ENCODE measurements around the gene TPD52L2. TPM values are rescaled to one million over a fixed set of nuclear protein-coding genes. Genes with fewer than 3 reads are reported as not detected.

TPD52L2 gene
- polyA plus RNA-seq, 1 experiment = 202 TPM

- POLR2A ChIA-PET = interaction anchor here (0.7 kb wide), 1 partner anchor 66 kb away, joined by 3 read pairs; no protein-coding TSS in a partner anchor
- no peaks in the 10 kb centered on the region; the same call in 1 of the 2 replicates for H3K9me3 ChIP-seq (ENCODE audit: control insufficient read depth, insufficient read depth, low read length)
- no peak for DNase-seq (ENCODE audit: low read depth, low spot score)
- H3K4me3 ChIP-seq (ENCODE audit: low read depth, low read length) = no peak overlapping the region
- TF ChIP-seq CTCF (IDR thresholded peaks at IDR 0.05; ENCODE audit: low read depth, low read length) = no peak
- CTCF ChIA-PET = no interaction called here
- H3K27ac ChIP-seq (ENCODE audit: low read depth, low read length) = no peak overlapping the region
- no peaks in the 10 kb centered on the region for H3K27me3 ChIP-seq (ENCODE audit: control insufficient read depth, insufficient read depth, low read length)
These were observed 24.5 kb downstream of the TPD52L2 start for GRCh38 chr20:63889241-63890200.

- ChIA-PET CTCF (no interaction called here), POLR2A (interaction anchor here (0.7 kb wide), 1 partner anchor 65 kb away, joined by 3 read pairs; no protein-coding TSS in a partner anchor)
- Histone ChIP-seq H3K4me3 (ENCODE audit: low read depth, low read length) (no peak overlapping the region), H3K9me3 (ENCODE audit: control insufficient read depth, insufficient read depth, low read length) (no peaks in the 10 kb centered on the region; the same call in 1 of the 2 replicates), H3K27me3 (ENCODE audit: control insufficient read depth, insufficient read depth, low read length) (no peaks in the 10 kb centered on the region), H3K27ac (ENCODE audit: low read depth, low read length) (no peak overlapping the region)
- DNase-seq (ENCODE audit: low read depth, low spot score) = no peak
- no peak for TF ChIP-seq CTCF (IDR thresholded peaks at IDR 0.05; ENCODE audit: low read depth, low read length)
These were observed 25.1 kb downstream of the TPD52L2 start for GRCh38 chr20:63890201-63890576.

GRCh38 chr20:63890616-63891015, 25.5 kb downstream of the TPD52L2 start:
- ChIA-PET POLR2A (interaction anchor here (0.7 kb wide), 1 partner anchor 65 kb away, joined by 3 read pairs; no protein-coding TSS in a partner anchor), CTCF (no interaction called here)
- H3K4me3 ChIP-seq (ENCODE audit: low read depth, low read length) = no peak overlapping the region
- no peaks in the 10 kb centered on the region for H3K27me3 ChIP-seq (ENCODE audit: control insufficient read depth, insufficient read depth, low read length)
- TF ChIP-seq CTCF (IDR thresholded peaks at IDR 0.05; ENCODE audit: low read depth, low read length) = no peak
- H3K9me3 ChIP-seq (ENCODE audit: control insufficient read depth, insufficient read depth, low read length) = no peaks in the 10 kb centered on the region; the same call in 1 of the 2 replicates
- DNase-seq (ENCODE audit: low read depth, low spot score) = no peak
- H3K27ac ChIP-seq (ENCODE audit: low read depth, low read length) = no peak overlapping the region

- no peak for TF ChIP-seq CTCF (IDR thresholded peaks at IDR 0.05; ENCODE audit: low read depth, low read length)
- POLR2A ChIA-PET = no interaction called here
- no peak overlapping the region for H3K4me3 ChIP-seq (ENCODE audit: low read depth, low read length)
- no peaks in the 10 kb centered on the region for H3K27me3 ChIP-seq (ENCODE audit: control insufficient read depth, insufficient read depth, low read length)
- no peak for DNase-seq (ENCODE audit: low read depth, low spot score)
- CTCF ChIA-PET = no interaction called here
- H3K27ac ChIP-seq (ENCODE audit: low read depth, low read length) = no peak overlapping the region
- no peaks in the 10 kb centered on the region; the same call in 1 of the 2 replicates for H3K9me3 ChIP-seq (ENCODE audit: control insufficient read depth, insufficient read depth, low read length)
These were observed 26.3 kb downstream of the TPD52L2 start for GRCh38 chr20:63891061-63892002.

Measured in AG04450 (cell line).